ENCODE data around the gene OSGEP.
"Not testable (repeated sequence)": the region's sequence is repeated elsewhere in the genome, so short reads cannot be mapped to it uniquely, and the experiment has no call there.

OSGEP gene

GRCh38 chr14:20472536-20473169 is 18.0 kb upstream of the OSGEP start:
- no peak for DNase-seq (ENCODE audit: low read depth)
- no peak overlapping the region for H3K4me3 ChIP-seq (ENCODE audit: low read depth, low read length)

GRCh38 chr14:20470603-20470901 is 15.9 kb upstream of the OSGEP start:
- H3K4me3 ChIP-seq (ENCODE audit: low read depth, low read length): peak overlapping the region; percentile 94
- no peak for DNase-seq (ENCODE audit: low read depth)

GRCh38 chr14:20469890-20470602 is 15.4 kb upstream of the OSGEP start:
- H3K4me3 ChIP-seq (ENCODE audit: low read depth, low read length): peak overlapping the region; percentile 94
- no peak for DNase-seq (ENCODE audit: low read depth)

GRCh38 chr14:20469242-20469889 is 14.8 kb upstream of the OSGEP start, which contains the start of gene PNP:
PNP (plus strand) TSS chr14:20469406; CDS start chr14:20469525, 119 bp downstream.
- DNase-seq (ENCODE audit: low read depth): peak; percentile 60
- peak within 1 kb of the TSS; percentile 94 for H3K4me3 ChIP-seq (ENCODE audit: low read depth, low read length)

- no peak for DNase-seq (ENCODE audit: low read depth)
- peak overlapping the region; percentile 94 for H3K4me3 ChIP-seq (ENCODE audit: low read depth, low read length)
Measured at GRCh38 chr14:20468764-20469241, 14.2 kb upstream of the OSGEP start.

GRCh38 chr14:20461225-20462141 is 6.9 kb upstream of the OSGEP start, which contains the start of gene PIP4P1:
PIP4P1 (minus strand) TSS chr14:20461434; CDS start chr14:20461325, 109 bp downstream.
- peak; percentile 100 for DNase-seq (ENCODE audit: low read depth)
- H3K4me3 ChIP-seq (ENCODE audit: low read depth, low read length): peak within 1 kb of the TSS; percentile 82

GRCh38 chr14:20460458-20461224 is 6.0 kb upstream of the OSGEP start:
- peak overlapping the region; percentile 82 for H3K4me3 ChIP-seq (ENCODE audit: low read depth, low read length)
- no peak for DNase-seq (ENCODE audit: low read depth)

- no peak overlapping the region for H3K4me3 ChIP-seq (ENCODE audit: low read depth, low read length)
Measured at GRCh38 chr14:20458031-20458789, 3.6 kb upstream of the OSGEP start.

GRCh38 chr14:20456971-20457370 is 2.4 kb upstream of the OSGEP start:
- H3K4me3 ChIP-seq (ENCODE audit: low read depth, low read length): no peak overlapping the region
- DNase-seq (ENCODE audit: low read depth): no peak

More at GRCh38 chr14:20458031-20458789, 3.6 kb upstream of the OSGEP start:
- DNase-seq (ENCODE audit: low read depth): no peak

- peak; percentile 69 for DNase-seq (ENCODE audit: low read depth)
- H3K4me3 ChIP-seq (ENCODE audit: low read depth, low read length): peak overlapping the region; percentile 81
Measured at GRCh38 chr14:20455355-20456300, 1.0 kb upstream of the OSGEP start.

- not testable (repeated sequence) for DNase-seq (ENCODE audit: low read depth); H3K4me3 ChIP-seq (ENCODE audit: low read depth, low read length)
Measured at GRCh38 chr14:20452831-20453230, 1.8 kb downstream of the OSGEP start.

GRCh38 chr14:20446889-20447288 is 7.7 kb downstream of the OSGEP start:
- H3K4me3 ChIP-seq (ENCODE audit: low read depth, low read length): no peak overlapping the region
- DNase-seq (ENCODE audit: low read depth): no peak

GRCh38 chr14:20443650-20444049 is 11.0 kb downstream of the OSGEP start:
- DNase-seq (ENCODE audit: low read depth); H3K4me3 ChIP-seq (ENCODE audit: low read depth, low read length): not testable (repeated sequence)

- no peak for DNase-seq (ENCODE audit: low read depth)
- H3K4me3 ChIP-seq (ENCODE audit: low read depth, low read length): no peak overlapping the region
Measured at GRCh38 chr14:20441461-20441860, 13.2 kb downstream of the OSGEP start.

GRCh38 chr14:20440882-20441281 is 13.7 kb downstream of the OSGEP start:
- no peak for DNase-seq (ENCODE audit: low read depth)
- H3K4me3 ChIP-seq (ENCODE audit: low read depth, low read length): no peak overlapping the region

- DNase-seq (ENCODE audit: low read depth): no peak
Measured at GRCh38 chr14:20440465-20440864, 14.1 kb downstream of the OSGEP start.

GRCh38 chr14:20438664-20439063 is 15.9 kb downstream of the OSGEP start:
- no peak overlapping the region for H3K4me3 ChIP-seq (ENCODE audit: low read depth, low read length)
- DNase-seq (ENCODE audit: low read depth): no peak

More at GRCh38 chr14:20440465-20440864, 14.1 kb downstream of the OSGEP start:
- H3K4me3 ChIP-seq (ENCODE audit: low read depth, low read length): no peak overlapping the region
